Endothelial cell of umbilical vein (primary cell): ENCODE results near the gene LAPTM4A.

Experiments
- CTCF ChIP-seq, 2 donors: IDR thresholded peaks; 1 replicate in 1 of 2; 2 replicates in 1 of 2; pipeline ENCODE4 v1.5.1; 2011; ENCODE audit warnings: low read length in 2 of 2, mild to moderate bottlenecking in 2 of 2, moderate library complexity in 2 of 2, control low read depth in 1 of 2, inconsistent platforms in 1 of 2, low read depth in 1 of 2; ENCODE audit not compliant: insufficient read depth in 1 of 2; ENCODE audit errors: extremely low read depth in 1 of 2
- EZH2 ChIP-seq: IDR thresholded peaks from 2 replicates; pipeline ENCODE4 v1.6.1; 2012; ENCODE audit warnings: borderline replicate concordance, low read depth, mild to moderate bottlenecking, moderate library complexity, low read length, inconsistent platforms; ENCODE audit not compliant: severe bottlenecking
- FOS ChIP-seq: IDR thresholded peaks from 2 replicates; pipeline ENCODE4 v1.6.1; 2011; ENCODE audit warnings: mild to moderate bottlenecking, low read length, moderate library complexity, borderline replicate concordance; ENCODE audit not compliant: insufficient read depth
- GATA2 ChIP-seq: IDR thresholded peaks from 2 replicates; pipeline ENCODE4 v1.7.0; 2011; ENCODE audit warnings: low read depth, mild to moderate bottlenecking, moderate library complexity, mixed read lengths, low read length; ENCODE audit not compliant: insufficient read length, insufficient read depth
- POLR2A ChIP-seq: IDR thresholded peaks from 2 replicates; pipeline ENCODE4 v1.6.1; 2012; ENCODE audit warnings: low read depth, mild to moderate bottlenecking, control low read depth, low read length

DNA sequence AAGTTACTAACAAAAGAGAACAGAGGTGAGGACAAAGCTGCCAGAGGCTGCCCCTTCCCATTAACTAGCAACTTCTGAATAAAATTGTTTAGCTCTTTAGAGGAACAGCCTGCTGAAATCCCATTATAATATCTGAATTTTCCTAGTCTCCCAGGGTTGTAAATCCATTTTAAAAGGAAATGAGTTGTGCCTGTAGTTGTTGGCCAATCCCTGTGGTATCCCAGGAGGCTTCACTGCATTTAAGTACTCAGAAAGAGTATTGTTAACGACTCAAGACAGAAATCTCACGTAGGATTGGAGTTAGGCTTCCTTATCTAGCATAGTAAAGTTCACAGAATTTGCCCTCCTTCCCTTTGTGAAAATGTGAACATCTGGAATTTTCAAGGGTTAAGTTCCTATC is 8.9 kb downstream of the LAPTM4A start:
- TF ChIP-seq CTCF (IDR thresholded peaks at IDR 0.05; ENCODE audit: extremely low read depth in 1 of 2, insufficient read depth in 1 of 2, low read depth in 1 of 2, low read length in 2 of 2) (no peak), POLR2A (no peak), EZH2 (no peak), GATA2 (peak; percentile 47), FOS (no peak)
